Spleen (tissue), 11 donors: ENCODE results near the gene EGFL8. TPM values are rescaled to one million over a fixed set of nuclear protein-coding genes. Genes with fewer than 3 reads are reported as not detected.

Source experiments
- DNase-seq: peaks from one replicate; pipeline ENCODE4 v3.0.0-alpha.2; 2020
- H3K27ac ChIP-seq, 8 donors: fragments of 200-600 bp; sonication (generic) in 7 of 8; 1 replicate in 4 of 8; 2 replicates in 4 of 8; pipeline versions ENCODE4 v1.5.0 to v1.8.0; 2016 to 2021; ENCODE audit warnings: inconsistent platforms in 4 of 8, mild to moderate bottlenecking in 4 of 8, moderate library complexity in 1 of 8
- H3K27me3 ChIP-seq, 7 donors: fragments of 200-600 bp; sonication (generic) in 6 of 7; replicated peaks in 1 of 7; 1 replicate in 4 of 7; 2 replicates in 3 of 7; pipeline versions ENCODE4 v1.5.0 to v1.8.0; 2016 to 2021; ENCODE audit warnings: inconsistent platforms in 3 of 7, mild to moderate bottlenecking in 1 of 7
- H3K36me3 ChIP-seq, 6 donors: fragments of 200-600 bp; sonication (generic) in 5 of 6; 1 replicate in 4 of 6; 2 replicates in 2 of 6; pipeline versions ENCODE4 v1.5.0 to v1.8.0; 2016 to 2021; ENCODE audit warnings: inconsistent platforms in 2 of 6
- H3K4me1 ChIP-seq, 6 donors: fragments of 200-600 bp; sonication (generic) in 5 of 6; 1 replicate in 3 of 6; 2 replicates in 3 of 6; pipeline versions ENCODE4 v1.5.0 to v1.8.0; 2016 to 2021; ENCODE audit warnings: inconsistent platforms in 3 of 6
- H3K4me3 ChIP-seq, 8 donors: fragments of 200-600 bp; sonication (generic) in 7 of 8; 1 replicate in 4 of 8; 2 replicates in 4 of 8; pipeline versions ENCODE4 v1.5.0 to v1.8.0; 2016 to 2021; ENCODE audit warnings: inconsistent platforms in 4 of 8, mild to moderate bottlenecking in 4 of 8, moderate library complexity in 2 of 8
- H3K9me3 ChIP-seq, 8 donors: fragments of 200-600 bp; sonication (generic) in 7 of 8; 1 replicate in 4 of 8; 2 replicates in 4 of 8; pipeline versions ENCODE4 v1.5.0 to v1.8.0; 2016 to 2021; ENCODE audit warnings: inconsistent platforms in 4 of 8
- CTCF ChIP-seq, 11 experiments: fragments of 200-600 bp in 7 of 11; fragments of 450-650 bp in 4 of 11; sonication (generic) in 4 of 11; IDR thresholded peaks in 8 of 11; conservative IDR thresholded peaks in 3 of 11; 1 replicate in 7 of 11; 2 replicates in 4 of 11; pipeline versions ENCODE4 v1.4.0 to v1.8.0; 2016 to 2021; ENCODE audit warnings: antibody characterized with exemption in 11 of 11, inconsistent platforms in 4 of 11, mild to moderate bottlenecking in 1 of 11
- POLR2A ChIP-seq, 3 donors: fragments of 450-650 bp; IDR thresholded peaks; one replicate each; pipeline ENCODE4 v1.5.1; 2017; ENCODE audit warnings: antibody characterized with exemption in 3 of 3, mild to moderate bottlenecking in 1 of 3
- POLR2AphosphoS5 ChIP-seq, 3 donors: sonication (generic); formaldehyde crosslinking; IDR thresholded peaks; one replicate each; pipeline ENCODE4 v1.5.1; 2017; ENCODE audit warnings: antibody characterized with exemption in 3 of 3
- WGBS, 5 donors: extraction: QIAGEN DNeasy Blood & Tissue Kit in 3 of 5; methylation state at CpG; one replicate each; pipeline versions ENCODE4 v1.1.5 to v1.1.7; 2013 to 2018; 5-methylcytosine and 5-hydroxymethylcytosine counted together
- intact Hi-C: fragments of 100-400 bp; cut with DNase I; formaldehyde crosslinking; loops from one replicate; pipeline ENCODE4 v1.15.0; 2023; ENCODE audit warnings: low total_unique reads
- polyA plus RNA-seq, 3 donors: library from polyadenylated mRNA; stranded (reverse); fragments of 200-250 nt; gene quantifications; one replicate each; pipeline ENCODE4 v1.2.1, GENCODE V29; 2013
- total RNA-seq, 7 donors: library from RNA; depleted of rRNA in 3 of 7; stranded (reverse); fragments of >200 nt in 3 of 7; fragmentation: NEBNext Ultra II Directional in 4 of 7; extraction: Animal tissue kit (Norgen Biotek cat#: 25700) in 4 of 7; gene quantifications; one replicate each; pipeline versions ENCODE4 v1.1.0 to v1.2.1, GENCODE V29; 2016 to 2021
- donor health status: healthy with polysubstance abuse.
- donor health status: DM: no; HTN: no; CAD: no; lungs with moderate emphysema.
- donor health status: DM: no; HTN: no; CAD: no.
- donor health status: Bipolar disorder and iron deficiency.
- donor health status: healthy.
- donor health status: DM: no; HTN: no; CAD: no.
- donor health status: DM: yes; HTN: yes; CAD: no.

Gene EGFL8
- total and polyA plus RNA-seq, 10 donors = 4.4 to 32.8 (median 11.9) TPM

GRCh38 chr6:32163559-32164258 is 686 bp upstream of the EGFL8 start:
- peak; percentile 39 for DNase-seq
- Histone ChIP-seq H3K9me3 (no peaks in the 10 kb centered on the region), H3K4me1 (no peaks in the 10 kb centered on the region), H3K4me3 (no peak overlapping the region), H3K27ac (peak overlapping the region in 1 of 8 donors; percentile 34), H3K27me3 (no peaks in the 10 kb centered on the region), H3K36me3 (peaks cover 0 to 69% (median 15%) of the 10 kb centered on the region in 6 donors)
- TF ChIP-seq CTCF (IDR thresholded peaks at IDR 0.05 in 8 of 11, conservative IDR thresholded peaks at IDR 0.05 in 3 of 11) (no peak), POLR2AphosphoS5 (IDR thresholded peaks at IDR 0.05) (peak in 1 of 3 donors; percentile 13)
- intact Hi-C loops = no loop called here
- WGBS, 5 donors = 89 to 98% (median 92%) methylated on average over 7 of the region's 7 CpGs

- intact Hi-C loops = no loop called here
- no peak overlapping the region for H3K27ac ChIP-seq
- WGBS, 5 donors = 85 to 91% (median 90%) methylated on average over 17 to 30 of the region's 30 CpGs
Observed at GRCh38 chr6:32166411-32167061, 2.1 kb downstream of the EGFL8 start.

GRCh38 chr6:32167154-32167760 is 2.9 kb downstream of the EGFL8 start:
- intact Hi-C loops = no loop called here
- TF ChIP-seq POLR2AphosphoS5 (IDR thresholded peaks at IDR 0.05) (peak in 1 of 3 donors; percentile 28), POLR2A (IDR thresholded peaks at IDR 0.05) (no peak)
- Histone ChIP-seq H3K27ac (no peak overlapping the region), H3K36me3 (peaks cover 0 to 81% (median 35%) of the 10 kb centered on the region in 6 donors), H3K27me3 (no peaks in the 10 kb centered on the region), H3K9me3 (no peaks in the 10 kb centered on the region), H3K4me1 (no peaks in the 10 kb centered on the region), H3K4me3 (no peak overlapping the region)
- 91 to 94% (median 93%) methylated on average over 32 of the region's 32 CpGs for WGBS, 5 donors
- peak; percentile 71 for DNase-seq

More at GRCh38 chr6:32166411-32167061, 2.1 kb downstream of the EGFL8 start:
- Histone ChIP-seq H3K4me3 (no peak overlapping the region), H3K27me3 (no peaks in the 10 kb centered on the region), H3K4me1 (no peaks in the 10 kb centered on the region), H3K9me3 (no peaks in the 10 kb centered on the region), H3K36me3 (peaks cover 0 to 83% (median 35%) of the 10 kb centered on the region in 6 donors)
- TF ChIP-seq POLR2A (IDR thresholded peaks at IDR 0.05) (no peak), POLR2AphosphoS5 (IDR thresholded peaks at IDR 0.05) (peak in 1 of 3 donors; percentile 47), CTCF (IDR thresholded peaks at IDR 0.05 in 8 of 11, conservative IDR thresholded peaks at IDR 0.05 in 3 of 11) (no peak)
- peak; percentile 65 for DNase-seq

- DNase-seq = peak; percentile 13
- TF ChIP-seq POLR2AphosphoS5 (IDR thresholded peaks at IDR 0.05) (no peak), CTCF (IDR thresholded peaks at IDR 0.05 in 8 of 11, conservative IDR thresholded peaks at IDR 0.05 in 3 of 11) (no peak), POLR2A (IDR thresholded peaks at IDR 0.05) (no peak)
- Histone ChIP-seq H3K27me3 (no peaks in the 10 kb centered on the region), H3K4me3 (no peak overlapping the region), H3K27ac (no peak overlapping the region), H3K4me1 (peaks cover 0 to 5% (median 2%) of the 10 kb centered on the region in 6 donors), H3K9me3 (no peaks in the 10 kb centered on the region), H3K36me3 (peaks cover 0 to 76% (median 35%) of the 10 kb centered on the region in 6 donors)
- intact Hi-C loops = no loop called here
- 78 to 87% (median 84%) methylated on average over 6 of the region's 6 CpGs for WGBS, 5 donors
Observed at GRCh38 chr6:32167761-32168262, 3.4 kb downstream of the EGFL8 start.
